AG04450 (cell line): Measurements from ENCODE around the gene HINT3. TPM values are rescaled to one million over a fixed set of nuclear protein-coding genes. Genes with fewer than 3 reads are reported as not detected.
A peak's percentile ranks its signal among the peaks of the same experiment; 100 is the strongest.

Source experiments
- CTCF ChIA-PET: fragments of 300-600, 350-600 bp; formaldehyde crosslinking; extraction: SDS; loops from one replicate; lab custom pipeline; 2022; ENCODE audit warnings: antibody characterized with exemption, inconsistent platforms; lab: Charles Lee
- POLR2A ChIA-PET: fragments of 350-600 bp; formaldehyde crosslinking; extraction: SDS; loops from one replicate; lab custom pipeline; 2021; ENCODE audit warnings: antibody characterized with exemption, inconsistent platforms; lab: Yijun Ruan, JAX
- DNase-seq: peaks from one replicate; pipeline ENCODE4 v3.0.0-alpha.2; 2011; ENCODE audit warnings: low read depth, low spot score
- H3K27ac ChIP-seq: one replicate; pipeline ENCODE4 v1.5.1; 2012; ENCODE audit warnings: low read depth, low read length, control low read depth
- H3K27me3 ChIP-seq: one replicate; pipeline ENCODE4 v1.6.0; 2012; ENCODE audit warnings: low read length; ENCODE audit not compliant: control insufficient read depth, insufficient read depth
- H3K4me3 ChIP-seq: 2 replicates; pipeline ENCODE4 v1.5.1; 2011; ENCODE audit warnings: mild to moderate bottlenecking, low read depth, low read length, control low read depth
- H3K9me3 ChIP-seq: 2 replicates; pipeline ENCODE4 v1.5.1; 2012; ENCODE audit warnings: low read length; ENCODE audit not compliant: control insufficient read depth, insufficient read depth
- CTCF ChIP-seq: IDR thresholded peaks from 2 replicates; pipeline ENCODE4 v1.5.1; 2011; ENCODE audit warnings: low read depth, low read length, control low read depth, inconsistent platforms
- polyA plus RNA-seq: library from polyadenylated mRNA; depleted of rRNA; stranded (reverse); fragments of >200 nt; gene quantifications from 2 replicates; pipeline ENCODE4 v1.2.3, GENCODE V29; 2011

The HINT3 gene
- polyA plus RNA-seq, 1 experiment, result 4.0 TPM

- TF ChIP-seq CTCF, result no peak
- ChIA-PET CTCF (interaction anchor here (0.6 to 6.1 kb wide), 6 partner anchors 10 to 152 kb away, joined by 3 to 92 read pairs (median 4); partner anchors contain the start of gene HINT3), POLR2A (no interaction called here)
- Histone ChIP-seq H3K4me3 (no peak overlapping the region), H3K27me3 (no peaks in the 10 kb centered on the region), H3K9me3 (no peaks in the 10 kb centered on the region), H3K27ac (no peak overlapping the region)
- DNase-seq, result no peak
These were observed 12.8 kb upstream of the HINT3 start for GRCh38 chr6:125943528-125944433.

GRCh38 chr6:125944434-125944816, 12.1 kb upstream of the HINT3 start:
- POLR2A ChIA-PET, result no interaction called here
- CTCF ChIA-PET, result interaction anchor here (0.6 to 6.1 kb wide), 5 partner anchors 9 to 153 kb away, joined by 3 to 92 read pairs (median 4); partner anchors contain the start of gene HINT3
- TF ChIP-seq CTCF, result no peak

GRCh38 chr6:125944896-125945295, 11.7 kb upstream of the HINT3 start:
- H3K27ac ChIP-seq, result no peak overlapping the region
- no peak overlapping the region for H3K4me3 ChIP-seq
- CTCF ChIA-PET, result interaction anchor here (0.9 to 6.1 kb wide), 4 partner anchors 9 to 153 kb away, joined by 3 to 92 read pairs (median 4); partner anchors contain the start of gene HINT3
- TF ChIP-seq CTCF, result no peak
- no peak for DNase-seq
- POLR2A ChIA-PET, result no interaction called here
- no peaks in the 10 kb centered on the region for H3K9me3 ChIP-seq
- H3K27me3 ChIP-seq, result no peaks in the 10 kb centered on the region

More at GRCh38 chr6:125944434-125944816, 12.1 kb upstream of the HINT3 start:
- H3K27ac ChIP-seq, result no peak overlapping the region
- no peaks in the 10 kb centered on the region for H3K9me3 ChIP-seq
- no peaks in the 10 kb centered on the region for H3K27me3 ChIP-seq
- H3K4me3 ChIP-seq, result no peak overlapping the region
- DNase-seq, result no peak

GRCh38 chr6:125945378-125946141, 11.0 kb upstream of the HINT3 start:
- Histone ChIP-seq H3K9me3 (no peaks in the 10 kb centered on the region), H3K27me3 (no peaks in the 10 kb centered on the region), H3K27ac (peak overlapping the region; percentile 97), H3K4me3 (no peak overlapping the region)
- CTCF ChIA-PET, result interaction anchor here (0.6 to 6.1 kb wide), 4 partner anchors 11 to 164 kb away, joined by 3 to 92 read pairs (median 4); partner anchors contain the start of gene HINT3
- no peak for DNase-seq
- POLR2A ChIA-PET, result interaction anchor here (1.0 to 1.4 kb wide), 2 partner anchors 11 to 155 kb away, joined by 3 to 9 read pairs; partner anchors contain the start of genes HINT3 and NCOA7
- no peak for TF ChIP-seq CTCF
